GM12878 (cell line): Measurements from ENCODE around the gene DNA2. TPM values are rescaled to one million over a fixed set of nuclear protein-coding genes. Genes with fewer than 3 reads are reported as not detected.
A peak's percentile ranks its signal among the peaks of the same experiment; 100 is the strongest.
"Not testable (repeated sequence)": the region's sequence is repeated elsewhere in the genome, so short reads cannot be mapped to it uniquely, and the experiment has no call there.

Experiments used
- ATAC-seq: fragments of 200-7000 bp; cut with Tn5 transposase; 3 replicates; pipeline ENCODE4 v1.9.1; 2020; ENCODE audit warnings: mild to moderate bottlenecking, moderate library complexity
- BruUV-seq: library from RNA; stranded (reverse); fragments of 400-500 nt; replicated peaks from 2 replicates; lab custom pipeline; 2021; lab: Mats Ljungman, UMichigan
- CTCF ChIA-PET: fragments of 300-600 bp; sonication (Branson Sonifier 250); formaldehyde crosslinking; extraction: SDS; loops from one replicate; lab custom pipeline; 2021; ENCODE audit warnings: inconsistent platforms; lab: Yijun Ruan, JAX
- POLR2A ChIA-PET: fragments of 350-600 bp; formaldehyde crosslinking; extraction: SDS; loops from one replicate; lab custom pipeline; 2021; ENCODE audit warnings: inconsistent platforms; lab: Charles Lee
- RAD21 ChIA-PET: fragments of 300-600 bp; sonication (Branson Sonifier 250); formaldehyde crosslinking; loops from one replicate; lab custom pipeline; 2023; ENCODE audit warnings: antibody characterized with exemption; ENCODE audit not compliant: unreplicated experiment; lab: Charles Lee
- SMC1A ChIA-PET: fragments of 300-600 bp; sonication (Branson Sonifier 250); formaldehyde crosslinking; loops from one replicate; lab custom pipeline; 2023; ENCODE audit not compliant: unreplicated experiment, uncharacterized antibody; lab: Charles Lee
- DNase-seq: peaks from one replicate; pipeline ENCODE4 v3.0.0-alpha.2; 2011; ENCODE audit warnings: low read depth, low spot score
- FAIRE-seq: peaks from 3 replicates; lab custom pipeline; 2011; peaks lifted over from hg19 to GRCh38; lab: Jason Lieb, UNC
- H2AFZ ChIP-seq: 2 replicates; pipeline ENCODE4 v1.6.0; 2011; ENCODE audit warnings: low read depth, low read length, control low read depth; ENCODE audit not compliant: control insufficient read depth
- H3K27ac ChIP-seq: 2 replicates; pipeline ENCODE4 v1.5.1; 2011; ENCODE audit warnings: control low read depth; ENCODE audit not compliant: control insufficient read depth, insufficient read depth
- H3K27me3 ChIP-seq, 2 experiments: replicated peaks in 1 of 2; 2 replicates each; pipeline versions ENCODE4 v1.6.0 to v1.6.1; 2011; ENCODE audit warnings: low read length in 1 of 2; ENCODE audit not compliant: control insufficient read depth in 2 of 2, insufficient read depth in 2 of 2
- H3K36me3 ChIP-seq, 2 experiments: 2 replicates each; pipeline ENCODE4 v1.5.1; 2011; ENCODE audit warnings: low read length in 1 of 2; ENCODE audit not compliant: control insufficient read depth in 2 of 2, insufficient read depth in 2 of 2
- H3K4me1 ChIP-seq: 2 replicates; pipeline ENCODE4 v1.6.1; 2011; ENCODE audit warnings: mild to moderate bottlenecking, low read length, moderate library complexity, mixed read lengths; ENCODE audit not compliant: control insufficient read depth, insufficient read depth
- H3K4me2 ChIP-seq: 2 replicates; pipeline ENCODE4 v1.6.0; 2011; ENCODE audit warnings: control low read depth; ENCODE audit not compliant: control insufficient read depth, insufficient read depth
- H3K4me3 ChIP-seq: fragments of 200-600 bp; sonication (generic); 2 replicates; pipeline ENCODE4 v1.5.1; 2016
- H3K79me2 ChIP-seq: 2 replicates; pipeline ENCODE4 v1.6.0; 2011; ENCODE audit warnings: low read length; ENCODE audit not compliant: control insufficient read depth, insufficient read depth
- H3K9ac ChIP-seq: 2 replicates; pipeline ENCODE4 v1.8.0; 2011; ENCODE audit warnings: low read length, control low read depth, mixed read lengths; ENCODE audit not compliant: control insufficient read depth, insufficient read depth
- H3K9me3 ChIP-seq: replicated peaks from 3 replicates; pipeline ENCODE4 v1.5.1; 2011; ENCODE audit warnings: mild to moderate bottlenecking, low read length; ENCODE audit not compliant: control insufficient read depth, insufficient read depth
- H4K20me1 ChIP-seq: 2 replicates; pipeline ENCODE4 v1.6.0; 2011; ENCODE audit not compliant: control insufficient read depth, insufficient read depth
- KLF5 ChIP-seq: fragments of 450-650 bp; IDR thresholded peaks from 2 replicates; pipeline ENCODE4 v1.6.1; 2014; ENCODE audit warnings: mild to moderate bottlenecking; ENCODE audit not compliant: partially characterized antibody
- RCOR1 ChIP-seq: conservative IDR thresholded peaks from 2 replicates; pipeline ENCODE4 v1.6.1; 2012; ENCODE audit warnings: low read depth, low read length, improper control_type of control experiment
- SIN3A ChIP-seq: IDR thresholded peaks from 2 replicates; pipeline ENCODE4 v1.6.1; 2012; ENCODE audit warnings: low read depth, low read length, improper control_type of control experiment
- SMARCA5 ChIP-seq: fragments of 450-650 bp; IDR thresholded peaks from 2 replicates; pipeline ENCODE4 v1.6.1; 2017; ENCODE audit warnings: mild to moderate bottlenecking
- TCF7 ChIP-seq: IDR thresholded peaks from 2 replicates; pipeline ENCODE4 v1.6.1; 2014; ENCODE audit warnings: antibody characterized with exemption, borderline replicate concordance
- WRNIP1 ChIP-seq: IDR thresholded peaks from 2 replicates; pipeline ENCODE4 v1.6.1; 2011; ENCODE audit warnings: low read depth, low read length, improper control_type of control experiment, borderline replicate concordance
- WGBS: methylation state at CpG from one replicate; pipeline ENCODE4 v1.1.6; 2016; ENCODE audit warnings: low lambda C conversion rate; ENCODE audit not compliant: insufficient replicate concordance, insufficient coverage; ENCODE audit errors: missing lambda C conversion rate; 5-methylcytosine and 5-hydroxymethylcytosine counted together
- in situ Hi-C: fragments of 300-500 bp; cut with MboI; formaldehyde crosslinking; loops from 9 replicates; pipeline ENCODE4 v1.14.3; 2018; ENCODE audit warnings: mixed read lengths
- intact Hi-C: fragments of 100-400 bp; cut with micrococcal nuclease; formaldehyde crosslinking; loops from one replicate; pipeline ENCODE4 v1.14.2; 2022; ENCODE audit not compliant: unreplicated experiment
- polyA plus RNA-seq, 11 experiments: library from polyadenylated mRNA; depleted of rRNA in 4 of 11; unstranded in 6 of 11; stranded (reverse) in 5 of 11; fragments of >200 nt; fragmentation: Nextera tagmentation in 4 of 11; fragmentation: Illumina TruSeq in 1 of 11; extraction: Ambion mirVana in 4 of 11; extraction: Trizol in 1 of 11; gene quantifications; 1 replicate in 1 of 11; 2 replicates in 10 of 11; pipeline versions ENCODE4 v1.2.1 to v1.2.3, GENCODE V29; 2011 to 2016; ENCODE audit warnings: inconsistent platforms in 2 of 11, missing spikeins in 2 of 11, low read depth in 1 of 11
- total RNA-seq, 4 experiments: library from RNA; depleted of rRNA in 3 of 4; stranded (reverse); fragments of >200 nt in 3 of 4; fragmentation: Illumina TruSeq in 1 of 4; extraction: Trizol in 1 of 4; gene quantifications; 2 replicates each; pipeline versions ENCODE4 v1.2.1 to v1.2.3, GENCODE V29; 2013 to 2021
- TF ChIP-seq, protein P1 (sequence below): fragments of 450-650 bp; IDR thresholded peaks from 2 replicates; pipeline ENCODE4 v1.6.1; 2018; ENCODE audit warnings: mild to moderate bottlenecking, low read depth, moderate library complexity; ENCODE audit not compliant: partially characterized antibody

The DNA2 gene
- total and polyA plus RNA-seq, 10 of the 15 experiments (the other 5 are each of a cell fraction or from before 2014, with no cell fraction given) = 17.7 to 41.8 (median 28.4) TPM

DNA sequence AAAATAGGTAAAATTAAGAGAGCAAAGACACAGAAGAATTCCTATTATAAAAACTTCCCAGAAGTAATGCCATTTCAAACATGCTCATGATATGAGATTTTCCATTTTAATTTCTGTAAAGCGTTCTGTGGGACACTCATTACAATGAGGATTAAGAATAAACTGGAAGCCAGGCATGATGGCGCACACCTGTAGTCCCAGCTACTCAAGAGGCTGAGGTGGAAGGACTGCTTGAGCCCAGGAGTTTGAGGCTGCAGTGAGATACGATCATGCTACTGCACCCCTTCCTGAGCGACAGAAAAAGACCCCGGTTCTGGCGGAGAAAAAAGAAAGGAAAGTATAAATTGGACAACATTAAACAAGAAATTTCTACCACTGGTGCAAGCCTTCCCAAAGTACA, 1.5 kb downstream of the DNA2 start:
- FAIRE-seq (no peak), ATAC-seq (no peak), DNase-seq (no peak)
- Histone ChIP-seq H3K4me2 (peak overlapping the region; percentile 56), H3K9ac (peak overlapping the region; percentile 95), H3K36me3 (no peaks in the 10 kb centered on the region; a peak in 2 of 4 replicates), H3K9me3 (no peaks in the 10 kb centered on the region), H2AFZ (no peak overlapping the region), H3K4me3 (peak overlapping the region; percentile 84), H4K20me1 (no peaks in the 10 kb centered on the region), H3K79me2 (peaks cover 30% of the 10 kb centered on the region)
- SMC1A ChIA-PET = interaction anchor here (1.4 kb wide), 1 partner anchor 13 kb away, joined by 5 read pairs; no protein-coding TSS in a partner anchor
- in situ Hi-C loops = no loop called here
- RAD21 ChIA-PET = no interaction called here
- no TSS peak for BruUV-seq
- CTCF ChIA-PET = no interaction called here
- POLR2A ChIA-PET = no interaction called here
- 24% methylated on average over 6 of the region's 6 CpGs for WGBS
- TF ChIP-seq SIN3A (no peak), SMARCA5 (no peak)
- TF ChIP-seq, all 136 proteins: peak for 0
- Histone ChIP-seq H3K27me3 (no peaks in the 10 kb centered on the region), H3K27ac (no peak overlapping the region), H3K4me1 (peaks cover 2% of the 10 kb centered on the region; the same call in 1 of the 2 replicates)
- intact Hi-C loops = no loop called here

DNA sequence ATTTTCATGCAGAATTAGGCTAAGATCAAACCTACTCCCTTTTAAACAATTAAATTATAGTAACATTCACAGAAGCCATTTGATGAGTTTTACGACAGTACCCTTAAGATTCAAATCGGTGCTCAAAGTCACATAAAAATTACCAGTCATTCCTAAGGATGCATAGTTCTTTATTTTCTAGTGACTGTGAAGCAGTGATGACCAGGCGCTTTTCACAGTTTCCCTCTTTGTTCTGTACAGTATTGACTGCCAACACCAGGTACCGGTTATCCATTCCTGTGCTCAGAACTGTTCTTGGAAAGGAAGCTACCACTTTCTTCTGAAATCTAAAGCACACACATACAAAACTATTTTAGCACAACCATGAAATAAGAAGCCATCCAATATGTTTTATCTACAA, 1.9 kb downstream of the DNA2 start:
- DNase-seq (no peak), FAIRE-seq (no peak), ATAC-seq (no peak)
- Histone ChIP-seq H3K4me2 (peak overlapping the region; percentile 56), H3K36me3 (no peaks in the 10 kb centered on the region; a peak in 2 of 4 replicates), H2AFZ (no peak overlapping the region), H3K4me3 (peak overlapping the region; percentile 84), H3K4me1 (peaks cover 2% of the 10 kb centered on the region; the same call in 1 of the 2 replicates), H4K20me1 (no peaks in the 10 kb centered on the region), H3K9me3 (no peaks in the 10 kb centered on the region), H3K79me2 (peaks cover 30% of the 10 kb centered on the region), H3K9ac (peak overlapping the region; percentile 95; the same call in 1 of the 2 replicates), H3K27ac (no peak overlapping the region), H3K27me3 (no peaks in the 10 kb centered on the region)
- SMC1A ChIA-PET = interaction anchor here (1.4 kb wide), 1 partner anchor 13 kb away, joined by 5 read pairs; no protein-coding TSS in a partner anchor
- in situ Hi-C loops = no loop called here
- TF ChIP-seq WRNIP1 (no peak), RCOR1 (no peak), TCF7 (no peak), KLF5 (no peak)
- TF ChIP-seq, protein P1, sequence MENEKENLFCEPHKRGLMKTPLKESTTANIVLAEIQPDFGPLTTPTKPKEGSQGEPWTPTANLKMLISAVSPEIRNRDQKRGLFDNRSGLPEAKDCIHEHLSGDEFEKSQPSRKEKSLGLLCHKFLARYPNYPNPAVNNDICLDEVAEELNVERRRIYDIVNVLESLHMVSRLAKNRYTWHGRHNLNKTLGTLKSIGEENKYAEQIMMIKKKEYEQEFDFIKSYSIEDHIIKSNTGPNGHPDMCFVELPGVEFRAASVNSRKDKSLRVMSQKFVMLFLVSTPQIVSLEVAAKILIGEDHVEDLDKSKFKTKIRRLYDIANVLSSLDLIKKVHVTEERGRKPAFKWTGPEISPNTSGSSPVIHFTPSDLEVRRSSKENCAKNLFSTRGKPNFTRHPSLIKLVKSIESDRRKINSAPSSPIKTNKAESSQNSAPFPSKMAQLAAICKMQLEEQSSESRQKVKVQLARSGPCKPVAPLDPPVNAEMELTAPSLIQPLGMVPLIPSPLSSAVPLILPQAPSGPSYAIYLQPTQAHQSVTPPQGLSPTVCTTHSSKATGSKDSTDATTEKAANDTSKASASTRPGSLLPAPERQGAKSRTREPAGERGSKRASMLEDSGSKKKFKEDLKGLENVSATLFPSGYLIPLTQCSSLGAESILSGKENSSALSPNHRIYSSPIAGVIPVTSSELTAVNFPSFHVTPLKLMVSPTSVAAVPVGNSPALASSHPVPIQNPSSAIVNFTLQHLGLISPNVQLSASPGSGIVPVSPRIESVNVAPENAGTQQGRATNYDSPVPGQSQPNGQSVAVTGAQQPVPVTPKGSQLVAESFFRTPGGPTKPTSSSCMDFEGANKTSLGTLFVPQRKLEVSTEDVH = no peak
- WGBS = 85% methylated on average over 4 of the region's 4 CpGs
- intact Hi-C loops = no loop called here
- RAD21 ChIA-PET = no interaction called here
- BruUV-seq = no TSS peak
- POLR2A ChIA-PET = no interaction called here
- CTCF ChIA-PET = no interaction called here

DNA sequence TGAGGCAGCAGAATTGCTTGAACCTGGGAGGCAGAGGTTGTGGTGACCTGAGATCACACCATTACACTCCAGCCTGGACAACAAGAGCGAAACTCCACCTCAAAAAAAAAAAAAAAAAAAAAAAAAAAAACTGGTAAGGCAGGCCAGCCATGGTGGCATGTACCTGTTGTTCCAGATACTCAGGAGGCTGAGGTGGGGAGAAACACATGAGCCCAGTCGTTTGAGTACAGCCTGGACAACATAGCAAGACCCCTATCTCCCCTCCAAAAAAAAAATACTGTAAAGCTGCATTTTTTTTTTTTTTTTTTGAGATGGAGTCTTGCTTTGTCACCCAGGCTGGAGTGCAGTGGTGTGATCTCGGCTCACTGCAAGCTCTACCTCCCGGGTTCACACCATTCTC, 7.0 kb downstream of the DNA2 start:
- H3K27ac ChIP-seq, H3K9me3 ChIP-seq, H3K4me2 ChIP-seq, CTCF ChIA-PET, H3K4me3 ChIP-seq, intact Hi-C loops, in situ Hi-C loops, BruUV-seq, H3K4me1 ChIP-seq, H4K20me1 ChIP-seq, H3K27me3 ChIP-seq, DNase-seq, FAIRE-seq, H3K9ac ChIP-seq, H3K79me2 ChIP-seq, SMC1A ChIA-PET, POLR2A ChIA-PET, RAD21 ChIA-PET, H2AFZ ChIP-seq, ATAC-seq: not testable (repeated sequence)
- 93% methylated on average over 3 of the region's 4 CpGs for WGBS
- peaks cover 0 to 22% of the 10 kb centered on the region in 2 experiments; a peak in 2 of 4 replicates for H3K36me3 ChIP-seq
